HG03135 (cell line): ENCODE data around the gene XBP1.
"Not testable (repeated sequence)": the region's sequence is repeated elsewhere in the genome, so short reads cannot be mapped to it uniquely, and the experiment has no call there.

Experiments
- ATAC-seq: cut with Tn5 transposase; IDR thresholded peaks from one replicate; pipeline ENCODE4 v1.9.1; 2021; ENCODE audit warnings: mild to moderate bottlenecking, moderate library complexity; ENCODE audit not compliant: unreplicated experiment

Gene XBP1

GRCh38 chr22:28800308-28801041 is at the start of gene XBP1:
XBP1 (minus strand) TSS chr22:28800569.
- ATAC-seq = peak; percentile 78

GRCh38 chr22:28846994-28847393 is 46.6 kb upstream of the XBP1 start:
- ATAC-seq = no peak

- ATAC-seq = not testable (repeated sequence)
Observed at GRCh38 chr22:28844277-28844676, 43.9 kb upstream of the XBP1 start.

GRCh38 chr22:28843633-28844032 is 43.3 kb upstream of the XBP1 start:
- no peak for ATAC-seq

GRCh38 chr22:28841111-28841510 is 40.7 kb upstream of the XBP1 start:
- no peak for ATAC-seq

- no peak for ATAC-seq
Observed at GRCh38 chr22:28838971-28839370, 38.6 kb upstream of the XBP1 start.

- ATAC-seq = no peak
Observed at GRCh38 chr22:28837640-28838039, 37.3 kb upstream of the XBP1 start.

GRCh38 chr22:28835630-28836189 is 35.3 kb upstream of the XBP1 start:
- ATAC-seq = no peak

GRCh38 chr22:28833276-28833923 is 33.0 kb upstream of the XBP1 start:
- ATAC-seq = no peak

- no peak for ATAC-seq
Observed at GRCh38 chr22:28832731-28833130, 32.4 kb upstream of the XBP1 start.

- ATAC-seq = no peak
Observed at GRCh38 chr22:28831140-28832072, 31.0 kb upstream of the XBP1 start.

GRCh38 chr22:28830441-28830840 is 30.1 kb upstream of the XBP1 start:
- no peak for ATAC-seq

GRCh38 chr22:28829358-28830181 is 29.2 kb upstream of the XBP1 start:
- ATAC-seq = peak; percentile 71

GRCh38 chr22:28826921-28827320 is 26.6 kb upstream of the XBP1 start:
- ATAC-seq = no peak

GRCh38 chr22:28826430-28826829 is 26.1 kb upstream of the XBP1 start:
- not testable (repeated sequence) for ATAC-seq

GRCh38 chr22:28824455-28824854 is 24.1 kb upstream of the XBP1 start:
- not testable (repeated sequence) for ATAC-seq

GRCh38 chr22:28822930-28823551 is 22.7 kb upstream of the XBP1 start:
- ATAC-seq = no peak

- ATAC-seq = no peak
Observed at GRCh38 chr22:28821452-28821851, 21.1 kb upstream of the XBP1 start.

- no peak for ATAC-seq
Observed at GRCh38 chr22:28820885-28821284, 20.5 kb upstream of the XBP1 start.
